GM12878 (cell line): ENCODE data around the gene PRR13. TPM values are rescaled to one million over a fixed set of nuclear protein-coding genes. Genes with fewer than 3 reads are reported as not detected.

Experiments
- CBX3 ChIP-seq: fragments of 200-600 bp; sonication (generic); IDR thresholded peaks from 2 replicates; pipeline ENCODE4 v1.6.1; 2016; ENCODE audit warnings: low read depth, borderline replicate concordance
- CEBPB ChIP-seq, 2 experiments: fragments of 150-350 bp in 1 of 2; IDR thresholded peaks; 2 replicates each; pipeline ENCODE4 v1.6.1; 2012 to 2014; ENCODE audit warnings: low read depth in 2 of 2, low read length in 2 of 2, borderline replicate concordance in 1 of 2, inconsistent platforms in 1 of 2
- CTCF ChIP-seq, 3 experiments: IDR thresholded peaks in 2 of 3; conservative IDR thresholded peaks in 1 of 3; 2 replicates each; pipeline ENCODE4 v1.5.1; 2011; ENCODE audit warnings: low read depth in 3 of 3, low read length in 3 of 3, mild to moderate bottlenecking in 3 of 3, control low read depth in 2 of 3, moderate library complexity in 2 of 3, inconsistent platforms in 1 of 3, mixed read lengths in 1 of 3; ENCODE audit not compliant: control insufficient read depth in 2 of 3, insufficient read depth in 1 of 3; ENCODE audit errors: extremely low read depth in 1 of 3
- EGR1 ChIP-seq, 2 experiments: IDR thresholded peaks; 1 replicate in 1 of 2; 2 replicates in 1 of 2; pipeline ENCODE4 v1.6.1; 2011 to 2012; ENCODE audit warnings: low read depth in 2 of 2, low read length in 2 of 2, borderline replicate concordance in 1 of 2, mild to moderate bottlenecking in 1 of 2, moderate library complexity in 1 of 2
- EZH2 ChIP-seq: IDR thresholded peaks from 2 replicates; pipeline ENCODE4 v1.6.1; 2012; ENCODE audit warnings: low read depth, mild to moderate bottlenecking, control low read depth, inconsistent platforms, low read length, borderline replicate concordance; ENCODE audit not compliant: control insufficient read depth
- GATAD2B ChIP-seq: fragments of 450-650 bp; conservative IDR thresholded peaks from 2 replicates; pipeline ENCODE4 v1.6.1; 2017; ENCODE audit warnings: low read depth, mild to moderate bottlenecking, moderate library complexity
- IRF5 ChIP-seq: fragments of 450-650 bp; IDR thresholded peaks from 2 replicates; pipeline ENCODE4 v1.6.1; 2017; ENCODE audit warnings: borderline replicate concordance
- MAX ChIP-seq: IDR thresholded peaks from 2 replicates; pipeline ENCODE4 v1.6.1; 2012; ENCODE audit warnings: low read depth, low read length, improper control_type of control experiment
- MTA3 ChIP-seq: IDR thresholded peaks from 2 replicates; pipeline ENCODE4 v1.6.1; 2012; ENCODE audit warnings: low read length, inconsistent platforms, borderline replicate concordance
- POLR2AphosphoS5 ChIP-seq: IDR thresholded peaks from 2 replicates; pipeline ENCODE4 v1.6.1; 2011; ENCODE audit warnings: mild to moderate bottlenecking, low read length, inconsistent platforms
- PRDM15 ChIP-seq: fragments of 450-650 bp; formaldehyde crosslinking; IDR thresholded peaks from 2 replicates; pipeline ENCODE4 v1.4.0; 2020; ENCODE audit warnings: mild to moderate bottlenecking, moderate library complexity
- RAD51 ChIP-seq: fragments of 450-650 bp; IDR thresholded peaks from 2 replicates; pipeline ENCODE4 v1.6.1; 2016; ENCODE audit warnings: moderate library complexity, mild to moderate bottlenecking, inconsistent platforms
- RB1 ChIP-seq: fragments of 450-650 bp; formaldehyde crosslinking; IDR thresholded peaks from 2 replicates; pipeline ENCODE4 v1.6.1; 2017; ENCODE audit warnings: mild to moderate bottlenecking, borderline replicate concordance
- SRF ChIP-seq, 2 experiments: IDR thresholded peaks; 2 replicates each; pipeline ENCODE4 v1.6.1; 2011; ENCODE audit warnings: low read depth in 2 of 2, low read length in 2 of 2, mild to moderate bottlenecking in 1 of 2, moderate library complexity in 1 of 2
- SUPT20H ChIP-seq: IDR thresholded peaks from 2 replicates; pipeline ENCODE4 v1.6.1; 2011; ENCODE audit warnings: low read depth, mild to moderate bottlenecking, low read length, moderate library complexity, borderline replicate concordance; ENCODE audit not compliant: control insufficient read depth
- TCF3 ChIP-seq: IDR thresholded peaks from 2 replicates; pipeline ENCODE4 v1.6.1; 2012; ENCODE audit warnings: low read depth, mild to moderate bottlenecking, low read length, borderline replicate concordance; ENCODE audit not compliant: insufficient read depth
- YBX1 ChIP-seq: fragments of 450-650 bp; IDR thresholded peaks from 2 replicates; pipeline ENCODE4 v1.6.1; 2016; ENCODE audit warnings: antibody characterized with exemption
- ZBTB33 ChIP-seq: fragments of 450-650 bp; IDR thresholded peaks from 2 replicates; pipeline ENCODE4 v1.6.1; 2017; ENCODE audit warnings: mild to moderate bottlenecking
- ZNF622 ChIP-seq: fragments of 450-650 bp; IDR thresholded peaks from 2 replicates; pipeline ENCODE4 v1.6.1; 2017; ENCODE audit warnings: mild to moderate bottlenecking, inconsistent platforms
- polyA plus RNA-seq, 11 experiments: library from polyadenylated mRNA; depleted of rRNA in 4 of 11; unstranded in 6 of 11; stranded (reverse) in 5 of 11; fragments of >200 nt; fragmentation: Nextera tagmentation in 4 of 11; fragmentation: Illumina TruSeq in 1 of 11; extraction: Ambion mirVana in 4 of 11; extraction: Trizol in 1 of 11; gene quantifications; 1 replicate in 1 of 11; 2 replicates in 10 of 11; pipeline versions ENCODE4 v1.2.1 to v1.2.3, GENCODE V29; 2011 to 2016; ENCODE audit warnings: inconsistent platforms in 2 of 11, missing spikeins in 2 of 11, low read depth in 1 of 11
- total RNA-seq, 4 experiments: library from RNA; depleted of rRNA in 3 of 4; stranded (reverse); fragments of >200 nt in 3 of 4; fragmentation: Illumina TruSeq in 1 of 4; extraction: Trizol in 1 of 4; gene quantifications; 2 replicates each; pipeline versions ENCODE4 v1.2.1 to v1.2.3, GENCODE V29; 2013 to 2021

Gene PRR13
- total and polyA plus RNA-seq, 10 of the 15 experiments (the other 5 are each of a cell fraction or from before 2014, with no cell fraction given) = 94.2 to 462 (median 276) TPM

GRCh38 chr12:53452159-53453077, 10.9 kb downstream of the PRR13 start (continued):
- TF ChIP-seq ZBTB33 (no peak), MTA3 (no peak), CTCF (IDR thresholded peaks at IDR 0.05 in 2 of 3, conservative IDR thresholded peaks at IDR 0.05 in 1 of 3; ENCODE audit: control insufficient read depth in 2 of 3, extremely low read depth in 1 of 3, insufficient read depth in 1 of 3, low read depth in 3 of 3, low read length in 3 of 3) (peak; percentile 28 to 49 (median 49); a peak in 5 of 6 replicates), SUPT20H (no peak), EGR1 (IDR thresholded peaks at IDR 0.05; ENCODE audit: borderline replicate concordance in 1 of 2, low read depth in 2 of 2, low read length in 2 of 2) (peak in 1 of 2 experiments; percentile 39; a peak in 2 of 3 replicates), POLR2AphosphoS5 (peak; percentile 74), GATAD2B (peak; percentile 96), TCF3 (no peak), PRDM15 (CRISPR knock-in tag) (no peak), CEBPB (IDR thresholded peaks at IDR 0.05; ENCODE audit: borderline replicate concordance in 1 of 2, low read depth in 2 of 2, low read length in 2 of 2) (no peak), RAD51 (no peak), MAX (peak; percentile 44; the same call in 1 of the 2 replicates), IRF5 (no peak), SRF (IDR thresholded peaks at IDR 0.05; ENCODE audit: low read depth in 2 of 2, low read length in 2 of 2) (no peak), ZNF622 (no peak), YBX1 (no peak), RB1 (peak; percentile 80; the same call in 1 of the 2 replicates), EZH2 (no peak), CBX3 (no peak)
